ENCODE measurements around the gene ZNF501.

GRCh38 chr3:44764248-44764647 is 34.8 kb downstream of the ZNF501 start:
- no peak for TF ChIP-seq TAF1 (IDR thresholded peaks at IDR 0.05; ENCODE audit: low read depth)
- no peak for TF ChIP-seq CTCF (IDR thresholded peaks at IDR 0.05; ENCODE audit: poor library complexity, severe bottlenecking)

Measured in neural cell (in vitro differentiated cells).